Ishikawa (cell line): ENCODE results near the gene PEAK1.

ENCODE experiments used
- CREB1 ChIP-seq: IDR thresholded peaks from 2 replicates; pipeline ENCODE4 v1.6.1; 2012; ENCODE audit warnings: low read depth
- EGR1 ChIP-seq: IDR thresholded peaks from 2 replicates; pipeline ENCODE4 v1.6.1; 2012
- EP300 ChIP-seq: IDR thresholded peaks from 2 replicates; pipeline ENCODE4 v1.6.1; 2012; ENCODE audit warnings: borderline replicate concordance
- NFIC ChIP-seq: IDR thresholded peaks from 2 replicates; pipeline ENCODE4 v1.6.1; 2012
- RAD21 ChIP-seq: IDR thresholded peaks from 2 replicates; pipeline ENCODE4 v1.6.1; 2012; ENCODE audit warnings: low read depth
- TCF12 ChIP-seq: IDR thresholded peaks from 2 replicates; pipeline ENCODE4 v1.6.1; 2012; ENCODE audit warnings: low read depth
- TEAD4 ChIP-seq: IDR thresholded peaks from 2 replicates; pipeline ENCODE4 v1.6.1; 2012
- YY1 ChIP-seq: IDR thresholded peaks from 2 replicates; pipeline ENCODE4 v1.6.1; 2012; ENCODE audit warnings: low read depth

GRCh38 chr15:77081971-77082370 is 337.9 kb downstream of the PEAK1 start:
- TF ChIP-seq EGR1 (no peak), TCF12 (no peak), CREB1 (no peak), YY1 (no peak), TEAD4 (no peak), EP300 (no peak), RAD21 (no peak), NFIC (no peak)
